Activated naive CD4-positive, alpha-beta T cell treated with anti-CD3 and anti-CD28 coated beads for 36 hours (primary cell): ENCODE measurements around the gene GRIA4. TPM values are rescaled to one million over a fixed set of nuclear protein-coding genes. Genes with fewer than 3 reads are reported as not detected.

Source experiments
- CTCF ChIA-PET: fragments of 350-600 bp; sonication (Branson Sonifier 250); formaldehyde crosslinking; loops from one replicate; lab custom pipeline; 2021; ENCODE audit warnings: antibody characterized with exemption; lab: Charles Lee
- DNase-seq: peaks from one replicate; pipeline ENCODE4 v3.0.0-alpha.2; 2020
- H3K27ac Mint-ChIP-seq: one replicate; pipeline ENCODE4 v1.8.0; 2021; ENCODE audit warnings: mild to moderate bottlenecking, mixed read lengths
- H3K27me3 Mint-ChIP-seq: one replicate; pipeline ENCODE4 v1.8.0; 2021; ENCODE audit warnings: low read depth, mixed read lengths
- H3K36me3 Mint-ChIP-seq: one replicate; pipeline ENCODE4 v1.8.0; 2021; ENCODE audit warnings: low read depth, mixed read lengths
- H3K4me1 Mint-ChIP-seq: one replicate; pipeline ENCODE4 v1.8.0; 2021; ENCODE audit warnings: low read depth, mixed read lengths
- H3K4me3 Mint-ChIP-seq: one replicate; pipeline ENCODE4 v1.8.0; 2021; ENCODE audit warnings: mild to moderate bottlenecking, moderate library complexity, mixed read lengths
- H3K9me3 Mint-ChIP-seq: one replicate; pipeline ENCODE4 v1.8.0; 2021; ENCODE audit warnings: mixed read lengths
- intact Hi-C: fragments of 100-400 bp; cut with micrococcal nuclease; formaldehyde crosslinking; loops from one replicate; pipeline ENCODE4 v1.15.1; 2023
- total RNA-seq, 2 experiments: library from RNA; stranded (reverse); gene quantifications; one replicate each; pipeline ENCODE4 v1.2.3, GENCODE V29; 2021

The GRIA4 gene
- total RNA-seq, 2 experiments from 2014 or later = not detected

DNA sequence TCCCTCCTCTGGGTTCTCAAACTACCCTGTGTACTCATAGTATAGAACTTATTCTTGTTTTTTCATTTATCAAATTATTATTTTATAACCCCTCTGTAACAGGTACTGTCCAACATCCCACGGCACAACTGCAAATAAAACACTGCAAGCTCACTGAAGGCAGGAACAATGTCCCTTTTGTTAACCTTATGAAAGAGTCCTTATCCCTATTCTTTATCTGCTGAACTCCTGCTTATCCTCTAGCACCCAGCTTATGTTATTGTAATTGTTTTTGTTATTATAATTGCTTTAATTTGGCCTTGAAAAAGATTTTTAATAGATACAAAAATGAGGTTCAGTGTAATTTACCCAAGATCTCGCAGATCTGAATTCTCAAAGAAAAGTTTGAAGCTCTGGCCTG lies 281.8 kb downstream of the GRIA4 start:
- CTCF ChIA-PET = interaction anchor here (0.7 kb wide), 1 partner anchor 10 kb away, joined by 3 read pairs; no protein-coding TSS in a partner anchor

DNA sequence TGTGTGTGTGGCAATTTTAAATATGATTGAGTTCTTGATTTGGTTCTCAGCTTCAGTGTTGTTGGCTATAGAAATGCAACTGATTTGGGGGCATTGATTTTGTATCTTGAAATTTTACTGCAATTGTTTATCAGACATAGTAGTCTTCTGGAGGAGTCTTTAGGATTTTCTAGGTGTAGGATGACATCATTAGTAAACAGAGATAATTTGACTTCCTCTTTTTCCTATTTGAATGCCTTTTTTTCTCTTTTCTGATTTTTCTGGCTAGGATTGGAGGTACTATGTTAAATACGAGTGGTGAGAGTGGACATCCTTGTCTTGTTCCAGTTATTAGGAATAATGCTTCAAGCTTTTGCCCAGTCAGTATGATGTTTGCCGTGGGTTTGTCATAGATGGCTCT lies 287.3 kb downstream of the GRIA4 start:
- no peaks in the 10 kb centered on the region for H3K36me3 Mint-ChIP-seq
- CTCF ChIA-PET = no interaction called here
- H3K4me1 Mint-ChIP-seq = no peaks in the 10 kb centered on the region
- intact Hi-C loops = no loop called here
- no peaks in the 10 kb centered on the region for H3K9me3 Mint-ChIP-seq
- H3K27ac Mint-ChIP-seq = no peak overlapping the region
- DNase-seq = no peak
- no peak overlapping the region for H3K4me3 Mint-ChIP-seq
- H3K27me3 Mint-ChIP-seq = peaks cover 2% of the 10 kb centered on the region

More for the DNA sequence above, 281.8 kb downstream of the GRIA4 start:
- intact Hi-C loops = no loop called here
- Mint-ChIP-seq H3K4me1 (no peaks in the 10 kb centered on the region), H3K4me3 (no peak overlapping the region), H3K9me3 (no peaks in the 10 kb centered on the region), H3K27ac (no peak overlapping the region), H3K27me3 (peaks cover 2% of the 10 kb centered on the region), H3K36me3 (no peaks in the 10 kb centered on the region)
- no peak for DNase-seq

DNA sequence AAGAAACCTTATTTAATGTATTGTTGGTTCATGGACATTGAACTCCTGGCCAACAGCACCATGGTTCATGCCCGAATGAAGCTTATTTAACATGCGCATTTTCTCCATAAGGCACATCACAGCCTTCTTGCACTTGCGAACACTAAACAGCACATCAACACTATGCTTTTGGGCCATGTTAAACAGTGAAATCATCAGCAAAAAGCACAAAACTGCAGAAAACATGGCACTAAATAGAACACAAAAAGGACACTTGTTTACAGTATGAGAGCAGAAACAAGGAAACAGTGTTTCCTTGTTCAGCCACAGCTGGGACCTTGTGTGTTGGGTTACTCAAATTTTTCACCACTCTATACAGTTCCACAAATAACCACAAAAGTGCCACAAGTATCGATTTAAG lies 289.9 kb downstream of the GRIA4 start:
- CTCF ChIA-PET = no interaction called here
- Mint-ChIP-seq H3K4me3 (no peak overlapping the region), H3K27me3 (peaks cover 13% of the 10 kb centered on the region), H3K9me3 (no peaks in the 10 kb centered on the region), H3K27ac (no peak overlapping the region), H3K4me1 (no peaks in the 10 kb centered on the region), H3K36me3 (no peaks in the 10 kb centered on the region)
- no peak for DNase-seq
- intact Hi-C loops = no loop called here

DNA sequence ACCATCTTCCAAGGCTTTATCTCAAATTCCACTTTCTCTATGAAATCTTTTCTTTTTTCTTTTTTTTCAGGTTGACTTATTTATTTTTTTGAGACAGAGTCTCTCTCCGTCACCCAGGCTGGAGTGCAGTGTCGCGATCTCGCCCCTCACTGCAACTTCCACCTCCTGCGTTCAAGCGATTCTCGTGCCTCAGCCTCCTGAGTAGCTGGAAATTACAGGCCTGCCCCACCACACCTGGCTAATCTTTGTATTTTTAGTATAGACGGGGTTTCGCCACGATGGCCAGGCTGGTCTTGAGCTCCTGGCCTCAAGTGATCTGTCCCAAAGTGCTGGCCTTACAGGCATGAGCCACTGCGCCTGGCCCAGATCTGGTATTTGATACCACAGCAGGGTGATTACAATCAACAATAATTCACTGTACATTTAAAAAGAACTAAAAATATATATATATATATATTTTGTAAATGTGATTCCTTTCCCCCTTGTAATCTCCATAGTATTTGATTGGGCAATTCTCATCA lies 290.7 kb downstream of the GRIA4 start:
- Mint-ChIP-seq H3K27me3 (peaks cover 13% of the 10 kb centered on the region), H3K36me3 (no peaks in the 10 kb centered on the region), H3K27ac (no peak overlapping the region), H3K4me1 (no peaks in the 10 kb centered on the region), H3K9me3 (no peaks in the 10 kb centered on the region), H3K4me3 (no peak overlapping the region)
- no peak for DNase-seq
- intact Hi-C loops = no loop called here
- CTCF ChIA-PET = interaction anchor here (0.6 kb wide), 1 partner anchor 812 kb away, joined by 3 read pairs; no protein-coding TSS in a partner anchor

DNA sequence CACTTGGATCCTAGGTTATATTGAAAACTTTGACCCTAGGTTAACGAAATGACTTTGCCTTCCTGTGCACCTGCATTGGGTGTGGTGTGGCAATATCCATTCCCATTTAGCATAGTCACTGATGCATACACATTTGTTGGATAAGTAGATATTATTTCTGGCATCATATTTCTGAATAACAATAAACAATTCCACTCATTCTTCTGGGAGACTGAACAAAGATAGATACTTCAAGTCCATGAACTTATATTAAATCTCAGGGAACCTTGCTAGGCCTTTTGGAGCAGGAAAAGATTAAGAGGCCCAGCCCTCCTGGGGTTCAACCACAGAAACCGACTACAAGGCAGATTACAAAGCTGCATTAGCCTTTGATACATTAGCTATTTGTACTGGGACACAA lies 293.2 kb downstream of the GRIA4 start:
- no peaks in the 10 kb centered on the region for H3K9me3 Mint-ChIP-seq
- H3K4me3 Mint-ChIP-seq = no peak overlapping the region
- H3K36me3 Mint-ChIP-seq = no peaks in the 10 kb centered on the region
- H3K4me1 Mint-ChIP-seq = no peaks in the 10 kb centered on the region
- DNase-seq = no peak
- intact Hi-C loops = no loop called here
- CTCF ChIA-PET = no interaction called here
- peaks cover 14% of the 10 kb centered on the region for H3K27me3 Mint-ChIP-seq
- H3K27ac Mint-ChIP-seq = no peak overlapping the region

DNA sequence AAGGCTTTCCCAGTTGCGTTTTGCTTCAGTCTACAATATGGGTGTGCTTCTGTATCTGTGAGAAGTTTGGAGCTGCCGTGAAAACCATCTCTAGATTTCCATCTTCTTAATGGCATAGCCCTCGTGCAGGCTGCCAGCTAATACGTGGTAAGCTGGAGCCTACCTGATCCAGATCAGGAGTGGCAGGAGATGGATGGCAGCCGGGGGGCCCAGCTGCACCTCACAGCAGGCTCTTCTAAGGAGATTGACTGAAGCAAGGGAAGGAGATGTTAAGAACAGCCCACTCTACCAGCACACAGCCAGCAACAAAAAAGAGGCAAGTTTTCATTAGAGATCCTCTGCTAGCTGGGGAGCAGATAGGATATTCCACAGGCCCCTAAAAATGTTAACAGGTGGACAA lies 296.6 kb downstream of the GRIA4 start:
- peaks cover 12% of the 10 kb centered on the region for H3K27me3 Mint-ChIP-seq
- no peak for DNase-seq
- CTCF ChIA-PET = interaction anchor here (0.7 kb wide), 1 partner anchor 12 kb away, joined by 5 read pairs; no protein-coding TSS in a partner anchor
- intact Hi-C loops = no loop called here
- no peak overlapping the region for H3K27ac Mint-ChIP-seq
- H3K4me1 Mint-ChIP-seq = no peaks in the 10 kb centered on the region
- no peaks in the 10 kb centered on the region for H3K36me3 Mint-ChIP-seq
- H3K9me3 Mint-ChIP-seq = no peaks in the 10 kb centered on the region
- H3K4me3 Mint-ChIP-seq = no peak overlapping the region

DNA sequence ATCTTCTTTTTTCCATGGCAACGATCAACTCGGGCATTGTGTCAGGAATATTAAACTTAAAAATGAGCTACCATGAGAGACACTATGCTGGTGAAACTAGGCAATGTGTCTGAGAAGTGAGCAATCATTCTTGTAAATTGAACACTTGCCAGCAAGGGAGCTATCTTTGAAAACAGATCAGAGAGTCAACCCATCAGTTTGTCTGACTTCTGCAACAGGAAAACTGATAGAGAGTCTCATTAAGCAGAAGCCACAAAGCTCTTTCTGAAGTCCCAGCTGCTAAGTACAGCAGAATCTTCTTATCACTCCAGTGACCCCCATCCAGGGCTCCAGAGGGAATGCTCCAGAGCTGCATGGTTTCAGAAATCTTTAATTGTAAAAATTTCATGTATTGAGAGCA lies 297.4 kb downstream of the GRIA4 start:
- H3K36me3 Mint-ChIP-seq = no peaks in the 10 kb centered on the region
- no peaks in the 10 kb centered on the region for H3K4me1 Mint-ChIP-seq
- CTCF ChIA-PET = no interaction called here
- peaks cover 11% of the 10 kb centered on the region for H3K27me3 Mint-ChIP-seq
- DNase-seq = no peak
- intact Hi-C loops = no loop called here
- no peaks in the 10 kb centered on the region for H3K9me3 Mint-ChIP-seq
- no peak overlapping the region for H3K4me3 Mint-ChIP-seq
- H3K27ac Mint-ChIP-seq = no peak overlapping the region

GRCh38 chr11:105910095-105910715 lies 300.3 kb downstream of the GRIA4 start:
- Mint-ChIP-seq H3K27ac (no peak overlapping the region), H3K27me3 (peaks cover 2% of the 10 kb centered on the region), H3K36me3 (no peaks in the 10 kb centered on the region), H3K4me1 (no peaks in the 10 kb centered on the region), H3K9me3 (no peaks in the 10 kb centered on the region), H3K4me3 (no peak overlapping the region)
- CTCF ChIA-PET = no interaction called here
- DNase-seq = no peak
- intact Hi-C loops = no loop called here

GRCh38 chr11:105911454-105911853 lies 301.6 kb downstream of the GRIA4 start:
- no peak for DNase-seq
- CTCF ChIA-PET = no interaction called here
- Mint-ChIP-seq H3K27ac (no peak overlapping the region), H3K4me1 (no peaks in the 10 kb centered on the region), H3K4me3 (no peak overlapping the region), H3K36me3 (no peaks in the 10 kb centered on the region), H3K27me3 (no peaks in the 10 kb centered on the region), H3K9me3 (no peaks in the 10 kb centered on the region)
- intact Hi-C loops = no loop called here

- no peak overlapping the region for H3K27ac Mint-ChIP-seq
- intact Hi-C loops = no loop called here
- H3K4me1 Mint-ChIP-seq = no peaks in the 10 kb centered on the region
- H3K36me3 Mint-ChIP-seq = no peaks in the 10 kb centered on the region
- DNase-seq = no peak
- no peaks in the 10 kb centered on the region for H3K9me3 Mint-ChIP-seq
- CTCF ChIA-PET = no interaction called here
- no peaks in the 10 kb centered on the region for H3K27me3 Mint-ChIP-seq
- no peak overlapping the region for H3K4me3 Mint-ChIP-seq
These were observed 302.8 kb downstream of the GRIA4 start for GRCh38 chr11:105912666-105913065.

GRCh38 chr11:105915021-105915420 lies 305.1 kb downstream of the GRIA4 start:
- H3K4me3 Mint-ChIP-seq = no peak overlapping the region
- no peaks in the 10 kb centered on the region for H3K27me3 Mint-ChIP-seq
- H3K36me3 Mint-ChIP-seq = no peaks in the 10 kb centered on the region
- no peak overlapping the region for H3K27ac Mint-ChIP-seq
- H3K4me1 Mint-ChIP-seq = no peaks in the 10 kb centered on the region
- DNase-seq = no peak
- no peaks in the 10 kb centered on the region for H3K9me3 Mint-ChIP-seq
- CTCF ChIA-PET = interaction anchor here (0.7 kb wide), 1 partner anchor 47 kb away, joined by 3 read pairs; no protein-coding TSS in a partner anchor
- intact Hi-C loops = no loop called here

DNA sequence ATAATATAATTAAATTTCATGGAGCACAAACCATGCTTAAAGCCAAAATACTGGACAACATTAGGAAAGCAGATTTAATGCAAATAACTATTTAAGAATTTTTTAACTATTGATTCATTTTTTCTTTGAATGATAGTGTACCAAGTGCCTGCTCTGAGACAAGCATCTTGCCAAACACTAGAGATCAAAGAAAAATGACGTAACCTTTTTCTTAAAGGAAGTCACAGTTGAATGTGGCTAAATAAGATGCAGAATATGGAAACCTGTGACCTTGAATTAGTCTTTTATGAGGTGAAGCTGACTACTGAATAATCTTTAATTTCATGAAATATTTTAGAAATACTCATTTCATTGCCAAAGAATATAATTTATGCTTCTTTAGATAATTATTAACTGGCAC lies 308.2 kb downstream of the GRIA4 start:
- no peak overlapping the region for H3K4me3 Mint-ChIP-seq
- H3K36me3 Mint-ChIP-seq = no peaks in the 10 kb centered on the region
- H3K27ac Mint-ChIP-seq = no peak overlapping the region
- CTCF ChIA-PET = interaction anchor here (0.6 kb wide), 1 partner anchor 12 kb away, joined by 5 read pairs; no protein-coding TSS in a partner anchor
- H3K9me3 Mint-ChIP-seq = no peaks in the 10 kb centered on the region
- intact Hi-C loops = no loop called here
- DNase-seq = no peak
- H3K4me1 Mint-ChIP-seq = no peaks in the 10 kb centered on the region
- H3K27me3 Mint-ChIP-seq = no peaks in the 10 kb centered on the region

GRCh38 chr11:105918600-105918999 lies 308.7 kb downstream of the GRIA4 start:
- DNase-seq = no peak
- H3K36me3 Mint-ChIP-seq = no peaks in the 10 kb centered on the region
- H3K27me3 Mint-ChIP-seq = no peaks in the 10 kb centered on the region
- intact Hi-C loops = no loop called here
- CTCF ChIA-PET = interaction anchor here (0.6 kb wide), 1 partner anchor 12 kb away, joined by 5 read pairs; no protein-coding TSS in a partner anchor
- no peaks in the 10 kb centered on the region for H3K4me1 Mint-ChIP-seq
- no peak overlapping the region for H3K4me3 Mint-ChIP-seq
- H3K27ac Mint-ChIP-seq = no peak overlapping the region
- H3K9me3 Mint-ChIP-seq = no peaks in the 10 kb centered on the region
